ENCODE results near the gene CTSZ. TPM values are rescaled to one million over a fixed set of nuclear protein-coding genes. Genes with fewer than 3 reads are reported as not detected.

The CTSZ gene
- total and polyA plus RNA-seq, 2 experiments from 2014 or later, result 0.58 to 41.4 TPM

- TF ChIP-seq EZH2phosphoT487 (IDR thresholded peaks at IDR 0.05; ENCODE audit: unreplicated experiment) (no peak), NANOG (IDR thresholded peaks at IDR 0.05; ENCODE audit: borderline replicate concordance) (no peak)
Measured at GRCh38 chr20:58992911-58993310, 14.1 kb downstream of the CTSZ start (continued).

- TF ChIP-seq REST (IDR thresholded peaks at IDR 0.05; ENCODE audit: unreplicated experiment), result no peak
- TF ChIP-seq ZNF462 (CRISPR knock-in tag; IDR thresholded peaks at IDR 0.05), result no peak
- TF ChIP-seq JUNB (IDR thresholded peaks at IDR 0.05; ENCODE audit: unreplicated experiment), result no peak
- TF ChIP-seq CTCF (conservative IDR thresholded peaks at IDR 0.05; ENCODE audit: low read depth in 2 of 2), result no peak
- TF ChIP-seq ETS1 (IDR thresholded peaks at IDR 0.05), result no peak
- TF ChIP-seq ZNF114 (CRISPR knock-in tag; IDR thresholded peaks at IDR 0.05), result no peak
- no peak for TF ChIP-seq CREB1 (CRISPR knock-in tag; IDR thresholded peaks at IDR 0.05; ENCODE audit: low read depth)
- TF ChIP-seq EZH2phosphoT487 (IDR thresholded peaks at IDR 0.05; ENCODE audit: unreplicated experiment), result no peak
- no peak for TF ChIP-seq ZNF331 (CRISPR knock-in tag; IDR thresholded peaks at IDR 0.05; ENCODE audit: low read depth)
- TF ChIP-seq EZH2 (IDR thresholded peaks at IDR 0.05; ENCODE audit: low read depth, unreplicated experiment), result no peak
- TF ChIP-seq NANOG (IDR thresholded peaks at IDR 0.05; ENCODE audit: borderline replicate concordance), result no peak
- no peak for TF ChIP-seq POLR2AphosphoS5 (IDR thresholded peaks at IDR 0.05; ENCODE audit: low read depth)
- TF ChIP-seq STAT1 (IDR thresholded peaks at IDR 0.05; ENCODE audit: unreplicated experiment), result no peak
- no peak for DNase-seq (ENCODE audit: low spot score)
- H3K27me3 ChIP-seq (ENCODE audit: insufficient read depth), result no peaks in the 10 kb centered on the region
- Mint-ChIP-seq H3K9me3 (no peaks in the 10 kb centered on the region), H3K4me3 (no peak overlapping the region), H3K36me3 (ENCODE audit: low read depth) (peaks cover 93% of the 10 kb centered on the region), H3K27ac (no peak overlapping the region), H3K4me1 (no peaks in the 10 kb centered on the region), H3K27me3 (ENCODE audit: insufficient read depth, low read depth, poor library complexity) (no peaks in the 10 kb centered on the region)
- no peaks in the 10 kb centered on the region for H3K4me1 ChIP-seq (ENCODE audit: insufficient read depth)
- H3K9me2 ChIP-seq (ENCODE audit: insufficient read depth), result no peaks in the 10 kb centered on the region
- ATAC-seq, result no peak
- H3K36me3 ChIP-seq (ENCODE audit: insufficient read depth), result peaks cover 68% of the 10 kb centered on the region
- H3K27ac ChIP-seq (ENCODE audit: low read depth), result no peak overlapping the region
- peaks cover 4% of the 10 kb centered on the region; the same call in 1 of the 2 replicates for H3K79me2 ChIP-seq (replicated peaks; ENCODE audit: insufficient read depth)
- no peaks in the 10 kb centered on the region for H3F3A ChIP-seq (replicated peaks; ENCODE audit: low read depth)
- no peak overlapping the region for H3K4me3 ChIP-seq
- H4K20me1 ChIP-seq (replicated peaks; ENCODE audit: insufficient read depth), result peaks cover 8% of the 10 kb centered on the region; the same call in 1 of the 2 replicates
- no peak overlapping the region for H3K4me2 ChIP-seq
- no peak overlapping the region for H2AFZ ChIP-seq
Measured at GRCh38 chr20:58991715-58992114, 15.3 kb downstream of the CTSZ start.
